Hepatocyte (in vitro differentiated cells): ENCODE measurements around the gene G3BP1.

Experiments used
- EZH2 ChIP-seq: fragments of 200-600 bp; sonication (generic); IDR thresholded peaks from 2 replicates; pipeline ENCODE4 v1.6.1; 2016; ENCODE audit warnings: antibody characterized with exemption, mild to moderate bottlenecking, borderline replicate concordance
- EZH2phosphoT487 ChIP-seq: fragments of 200-600 bp; sonication (generic); IDR thresholded peaks from one replicate; pipeline ENCODE4 v1.6.1; 2018; ENCODE audit warnings: antibody characterized with exemption, mild to moderate bottlenecking, low read depth, moderate library complexity; ENCODE audit not compliant: unreplicated experiment, severe bottlenecking
- TF ChIP-seq, protein P1 (sequence below): fragments of 200-600 bp; sonication (generic); IDR thresholded peaks from 2 replicates; pipeline ENCODE4 v1.5.1; 2016; ENCODE audit warnings: antibody characterized with exemption, mild to moderate bottlenecking; ENCODE audit not compliant: poor library complexity

- TF ChIP-seq, protein P1, sequence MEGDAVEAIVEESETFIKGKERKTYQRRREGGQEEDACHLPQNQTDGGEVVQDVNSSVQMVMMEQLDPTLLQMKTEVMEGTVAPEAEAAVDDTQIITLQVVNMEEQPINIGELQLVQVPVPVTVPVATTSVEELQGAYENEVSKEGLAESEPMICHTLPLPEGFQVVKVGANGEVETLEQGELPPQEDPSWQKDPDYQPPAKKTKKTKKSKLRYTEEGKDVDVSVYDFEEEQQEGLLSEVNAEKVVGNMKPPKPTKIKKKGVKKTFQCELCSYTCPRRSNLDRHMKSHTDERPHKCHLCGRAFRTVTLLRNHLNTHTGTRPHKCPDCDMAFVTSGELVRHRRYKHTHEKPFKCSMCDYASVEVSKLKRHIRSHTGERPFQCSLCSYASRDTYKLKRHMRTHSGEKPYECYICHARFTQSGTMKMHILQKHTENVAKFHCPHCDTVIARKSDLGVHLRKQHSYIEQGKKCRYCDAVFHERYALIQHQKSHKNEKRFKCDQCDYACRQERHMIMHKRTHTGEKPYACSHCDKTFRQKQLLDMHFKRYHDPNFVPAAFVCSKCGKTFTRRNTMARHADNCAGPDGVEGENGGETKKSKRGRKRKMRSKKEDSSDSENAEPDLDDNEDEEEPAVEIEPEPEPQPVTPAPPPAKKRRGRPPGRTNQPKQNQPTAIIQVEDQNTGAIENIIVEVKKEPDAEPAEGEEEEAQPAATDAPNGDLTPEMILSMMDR = no peak
- TF ChIP-seq EZH2 (no peak), EZH2phosphoT487 (no peak)
Measured at GRCh38 chr5:151739395-151739794, 32.4 kb upstream of the G3BP1 start.
